VCaP (cell line): ENCODE measurements around the gene NUDT14.

Experiments
- H3K27ac ChIP-seq: fragments of 450-650 bp; 2 replicates; pipeline ENCODE4 v1.5.1; 2017
- CTCF ChIP-seq: fragments of 450-650 bp; conservative IDR thresholded peaks from 2 replicates; pipeline ENCODE4 v1.5.1; 2017; ENCODE audit warnings: mild to moderate bottlenecking, moderate library complexity

The NUDT14 gene

GRCh38 chr14:105150368-105151083 lies 30.6 kb downstream of the NUDT14 start:
- TF ChIP-seq CTCF = no peak
- H3K27ac ChIP-seq = no peak overlapping the region

- no peak overlapping the region for H3K27ac ChIP-seq
- no peak for TF ChIP-seq CTCF
Observed at GRCh38 chr14:105150026-105150367, 31.1 kb downstream of the NUDT14 start.

- no peak overlapping the region for H3K27ac ChIP-seq
- TF ChIP-seq CTCF = no peak
Observed at GRCh38 chr14:105149146-105149781, 31.8 kb downstream of the NUDT14 start.

GRCh38 chr14:105148604-105149145 lies 32.4 kb downstream of the NUDT14 start:
- no peak overlapping the region for H3K27ac ChIP-seq
- no peak for TF ChIP-seq CTCF

- no peak for TF ChIP-seq CTCF
- H3K27ac ChIP-seq = no peak overlapping the region
Observed at GRCh38 chr14:105147671-105148603, 33.2 kb downstream of the NUDT14 start.

- H3K27ac ChIP-seq = no peak overlapping the region
- no peak for TF ChIP-seq CTCF
Observed at GRCh38 chr14:105146976-105147635, 34.0 kb downstream of the NUDT14 start.
